Endothelial cell of umbilical vein (primary cell): ENCODE results near the gene CST8. TPM values are rescaled to one million over a fixed set of nuclear protein-coding genes. Genes with fewer than 3 reads are reported as not detected.

ENCODE experiments used
- BruUV-seq: library from RNA; stranded (reverse); fragments of 400-500 nt; replicated peaks from 2 replicates; lab custom pipeline; 2021; lab: Mats Ljungman, UMichigan
- CTCF ChIA-PET: fragments of 300-600, 350-600 bp; sonication (Branson Sonifier 250); formaldehyde crosslinking; loops from one replicate; lab custom pipeline; 2021; ENCODE audit warnings: antibody characterized with exemption, inconsistent platforms; lab: Charles Lee
- POLR2A ChIA-PET: fragments of 300-600, 350-600 bp; sonication (Branson Sonifier 250); formaldehyde crosslinking; loops from one replicate; lab custom pipeline; 2021; ENCODE audit warnings: antibody characterized with exemption, inconsistent platforms; lab: Charles Lee
- DNase-seq: peaks from one replicate; pipeline ENCODE4 v3.0.0-alpha.2; 2011; ENCODE audit warnings: low read depth, low spot score
- FAIRE-seq: peaks from 2 replicates; lab custom pipeline; 2011; peaks lifted over from hg19 to GRCh38; lab: Jason Lieb, UNC
- H2AFZ ChIP-seq: 2 replicates; pipeline ENCODE4 v1.6.0; 2012; ENCODE audit warnings: low read depth, low read length, control low read depth, inconsistent platforms
- H3K27ac ChIP-seq: 2 replicates; pipeline ENCODE4 v1.5.1; 2011; ENCODE audit warnings: low read depth, mild to moderate bottlenecking, control low read depth, low read length, moderate library complexity; ENCODE audit not compliant: insufficient read depth
- H3K27me3 ChIP-seq, 2 experiments: 2 replicates each; pipeline versions ENCODE4 v1.6.0 to v1.6.1; 2011; ENCODE audit warnings: low read length in 2 of 2, mixed read lengths in 1 of 2; ENCODE audit not compliant: control insufficient read depth in 2 of 2, insufficient read depth in 2 of 2
- H3K36me3 ChIP-seq, 2 experiments: 2 replicates in 1 of 2; 3 replicates in 1 of 2; pipeline ENCODE4 v1.5.1; 2011; ENCODE audit warnings: low read length in 2 of 2, mild to moderate bottlenecking in 1 of 2, moderate library complexity in 1 of 2; ENCODE audit not compliant: control insufficient read depth in 2 of 2, insufficient read depth in 2 of 2; ENCODE audit errors: extremely low read depth in 1 of 2
- H3K4me1 ChIP-seq: 3 replicates; pipeline ENCODE4 v1.5.1; 2011; ENCODE audit warnings: mild to moderate bottlenecking, low read length; ENCODE audit not compliant: control insufficient read depth, insufficient read depth; ENCODE audit errors: extremely low read depth
- H3K4me2 ChIP-seq: 2 replicates; pipeline ENCODE4 v1.6.1; 2011; ENCODE audit warnings: low read length, control low read depth, mixed read lengths; ENCODE audit not compliant: insufficient read depth
- H3K4me3 ChIP-seq, 3 experiments: fragments of 200-600 bp in 1 of 3; sonication (generic), shearing (Covaris generic) in 1 of 3; replicated peaks in 1 of 3; 2 replicates each; pipeline ENCODE4 v1.5.1; 2011 to 2016; ENCODE audit warnings: control low read depth in 3 of 3, low read length in 3 of 3, mild to moderate bottlenecking in 2 of 3, inconsistent platforms in 1 of 3, low read depth in 1 of 3, moderate library complexity in 1 of 3; ENCODE audit not compliant: insufficient read depth in 1 of 3
- H3K79me2 ChIP-seq: 2 replicates; pipeline ENCODE4 v1.6.0; 2012; ENCODE audit warnings: low read length, inconsistent platforms; ENCODE audit not compliant: control insufficient read depth, insufficient read depth
- H3K9ac ChIP-seq: replicated peaks from 2 replicates; pipeline ENCODE3; 2011; ENCODE audit warnings: low read length, control low read depth; ENCODE audit not compliant: insufficient read depth; ENCODE audit errors: extremely low read depth
- H3K9me1 ChIP-seq: replicated peaks from 3 replicates; pipeline ENCODE4 v1.6.0; 2011; ENCODE audit warnings: mild to moderate bottlenecking, low read length; ENCODE audit not compliant: control insufficient read depth, insufficient read depth; ENCODE audit errors: extremely low read depth
- H3K9me3 ChIP-seq: replicated peaks from 2 replicates; pipeline ENCODE4 v1.5.1; 2012; ENCODE audit warnings: low read length, inconsistent platforms; ENCODE audit not compliant: control insufficient read depth, insufficient read depth
- H4K20me1 ChIP-seq: replicated peaks from 2 replicates; pipeline ENCODE3; 2011; ENCODE audit warnings: mild to moderate bottlenecking, low read length; ENCODE audit not compliant: control insufficient read depth, insufficient read depth; ENCODE audit errors: extremely low read depth
- CTCF ChIP-seq, 2 donors: IDR thresholded peaks; 1 replicate in 1 of 2; 2 replicates in 1 of 2; pipeline ENCODE4 v1.5.1; 2011; ENCODE audit warnings: low read length in 2 of 2, mild to moderate bottlenecking in 2 of 2, moderate library complexity in 2 of 2, control low read depth in 1 of 2, inconsistent platforms in 1 of 2, low read depth in 1 of 2; ENCODE audit not compliant: insufficient read depth in 1 of 2; ENCODE audit errors: extremely low read depth in 1 of 2
- EZH2 ChIP-seq: IDR thresholded peaks from 2 replicates; pipeline ENCODE4 v1.6.1; 2012; ENCODE audit warnings: borderline replicate concordance, low read depth, mild to moderate bottlenecking, moderate library complexity, low read length, inconsistent platforms; ENCODE audit not compliant: severe bottlenecking
- FOS ChIP-seq: IDR thresholded peaks from 2 replicates; pipeline ENCODE4 v1.6.1; 2011; ENCODE audit warnings: mild to moderate bottlenecking, low read length, moderate library complexity, borderline replicate concordance; ENCODE audit not compliant: insufficient read depth
- GATA2 ChIP-seq: IDR thresholded peaks from 2 replicates; pipeline ENCODE4 v1.7.0; 2011; ENCODE audit warnings: low read depth, mild to moderate bottlenecking, moderate library complexity, mixed read lengths, low read length; ENCODE audit not compliant: insufficient read length, insufficient read depth
- JUN ChIP-seq: IDR thresholded peaks from 2 replicates; pipeline ENCODE4 v1.6.1; 2011; ENCODE audit warnings: borderline replicate concordance, low read depth; ENCODE audit not compliant: insufficient read length, insufficient read depth
- MAX ChIP-seq: IDR thresholded peaks from 2 replicates; pipeline ENCODE4 v1.6.1; 2011; ENCODE audit not compliant: insufficient read depth, insufficient read length
- MYC ChIP-seq: IDR thresholded peaks from one replicate; pipeline ENCODE4 v1.6.1; 2011; ENCODE audit warnings: mild to moderate bottlenecking, low read depth, low read length
- POLR2A ChIP-seq: IDR thresholded peaks from 2 replicates; pipeline ENCODE4 v1.6.1; 2012; ENCODE audit warnings: low read depth, mild to moderate bottlenecking, control low read depth, low read length
- POLR2AphosphoS5 ChIP-seq: IDR thresholded peaks from 2 replicates; pipeline ENCODE4 v1.6.1; 2012; ENCODE audit warnings: low read depth, mild to moderate bottlenecking, control low read depth, low read length, moderate library complexity; ENCODE audit not compliant: insufficient read depth
- dilution Hi-C: fragments of 300-500 bp; cut with MboI; formaldehyde crosslinking; loops from one replicate; pipeline ENCODE4 v1.15.0; 2019; ENCODE audit warnings: low sequenced_read_pairs; ENCODE audit not compliant: extremely low pct_ligation_motif_present
- intact Hi-C: fragments of 100-400 bp; cut with micrococcal nuclease; formaldehyde crosslinking; loops from one replicate; pipeline ENCODE4 v1.10.0; 2022
- polyA plus RNA-seq, 4 experiments: library from polyadenylated mRNA; depleted of rRNA in 3 of 4; stranded (reverse) in 3 of 4; unstranded in 1 of 4; fragments of >200 nt; gene quantifications; 2 replicates each; pipeline versions ENCODE4 v1.2.1 to v1.2.3, GENCODE V29; 2011 to 2012; ENCODE audit warnings: missing spikeins in 1 of 4
- total RNA-seq: library from RNA; stranded (reverse); gene quantifications from 2 replicates; pipeline ENCODE4 v1.2.3, GENCODE V29; 2021

The CST8 gene
- total and polyA plus RNA-seq, 2 donors (not counting 3 experiments of a cell fraction or from before 2014, with no cell fraction given): not detected

GRCh38 chr20:23476015-23476754 is 14.7 kb upstream of the CST8 start:
- no peak overlapping the region for H2AFZ ChIP-seq
- H3K79me2 ChIP-seq: no peaks in the 10 kb centered on the region
- DNase-seq (no peak), FAIRE-seq (no peak)
- no peaks in the 10 kb centered on the region for H3K9me3 ChIP-seq
- no peaks in the 10 kb centered on the region for H4K20me1 ChIP-seq
- CTCF ChIA-PET: no interaction called here
- no peaks in the 10 kb centered on the region for H3K36me3 ChIP-seq
- no peaks in the 10 kb centered on the region for H3K4me1 ChIP-seq
- dilution Hi-C loops (no loop called here), intact Hi-C loops (no loop called here)
- no peak overlapping the region for H3K4me2 ChIP-seq
- H3K9me1 ChIP-seq: no peaks in the 10 kb centered on the region
- no peaks in the 10 kb centered on the region for H3K27me3 ChIP-seq
- H3K9ac ChIP-seq: no peak overlapping the region
- POLR2A ChIA-PET: no interaction called here
- no TSS peak for BruUV-seq
- TF ChIP-seq GATA2 (no peak), JUN (no peak), MYC (no peak)
- H3K27ac ChIP-seq: no peak overlapping the region
- H3K4me3 ChIP-seq: no peak overlapping the region

- Histone ChIP-seq H4K20me1 (no peaks in the 10 kb centered on the region), H3K27ac (no peak overlapping the region), H3K9me3 (no peaks in the 10 kb centered on the region), H3K4me1 (no peaks in the 10 kb centered on the region), H3K4me2 (no peak overlapping the region), H2AFZ (no peak overlapping the region), H3K79me2 (no peaks in the 10 kb centered on the region), H3K9ac (no peak overlapping the region), H3K36me3 (no peaks in the 10 kb centered on the region), H3K4me3 (no peak overlapping the region), H3K27me3 (no peaks in the 10 kb centered on the region), H3K9me1 (no peaks in the 10 kb centered on the region)
- intact Hi-C loops: no loop called here
- BruUV-seq: no TSS peak
- DNase-seq (no peak), FAIRE-seq (no peak)
- dilution Hi-C loops: no loop called here
- CTCF ChIA-PET: no interaction called here
- no peak for TF ChIP-seq POLR2A
- no peak for TF ChIP-seq FOS
- TF ChIP-seq MYC: no peak
- TF ChIP-seq GATA2: no peak
- no peak for TF ChIP-seq CTCF (IDR thresholded peaks at IDR 0.05; ENCODE audit: extremely low read depth in 1 of 2, insufficient read depth in 1 of 2, low read depth in 1 of 2, low read length in 2 of 2)
- TF ChIP-seq POLR2AphosphoS5: no peak
- no peak for TF ChIP-seq MAX
- TF ChIP-seq EZH2: no peak
- no peak for TF ChIP-seq JUN
- POLR2A ChIA-PET: no interaction called here
Observed at GRCh38 chr20:23477223-23477622, 13.7 kb upstream of the CST8 start.
